Limb (tissue), 2 donors: ENCODE measurements around the gene AP4E1.
A peak's percentile ranks its signal among the peaks of the same experiment; 100 is the strongest.
"Not testable (repeated sequence)": the region's sequence is repeated elsewhere in the genome, so short reads cannot be mapped to it uniquely, and the experiment has no call there.

Experiments
- DNase-seq, 2 donors: peaks; one replicate each; pipeline ENCODE4 v3.0.0-alpha.2; 2016; ENCODE audit errors: extremely low spot score in 2 of 2

The AP4E1 gene

DNA sequence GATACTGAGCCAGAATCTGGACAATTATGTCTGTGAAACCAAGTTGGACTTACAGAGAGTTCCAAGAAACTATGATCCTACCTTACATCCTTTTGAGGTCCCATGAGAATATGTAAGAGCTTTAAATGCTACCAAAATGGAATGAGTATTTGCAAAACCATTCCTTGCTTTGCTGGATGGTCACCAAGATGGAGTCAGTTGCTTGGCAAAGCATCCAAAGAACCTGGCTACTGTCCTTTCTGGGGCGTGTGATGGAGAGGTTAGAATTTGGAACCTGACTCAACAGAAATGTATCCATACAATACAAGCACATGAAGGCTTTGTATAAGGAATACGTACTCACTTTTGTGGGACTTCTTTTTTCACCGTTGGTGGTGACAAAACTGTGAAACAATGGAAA, 36.2 kb downstream of the AP4E1 start:
- DNase-seq: no peak

- DNase-seq: no peak
These were observed 37.2 kb downstream of the AP4E1 start for GRCh38 chr15:50945725-50946124.

DNA sequence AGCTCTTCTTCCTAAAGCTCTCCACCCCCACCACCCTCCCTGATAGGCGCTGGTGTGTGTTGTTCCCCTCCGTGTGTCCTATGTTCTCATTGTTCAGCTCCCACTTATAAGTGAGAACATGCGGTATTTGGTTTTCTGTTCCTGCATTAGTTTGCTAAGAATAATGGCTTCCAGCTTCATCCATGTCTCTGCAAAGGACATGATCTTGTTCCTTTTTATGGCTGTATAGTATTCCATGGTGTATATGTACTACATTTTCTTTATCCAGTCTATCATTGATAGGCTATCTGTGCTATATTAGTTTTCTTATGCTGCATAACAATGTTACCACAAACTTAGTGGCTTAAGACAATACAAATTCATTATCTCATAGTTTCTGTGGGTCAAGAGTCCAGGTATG, 42.3 kb downstream of the AP4E1 start:
- not testable (repeated sequence) for DNase-seq

DNA sequence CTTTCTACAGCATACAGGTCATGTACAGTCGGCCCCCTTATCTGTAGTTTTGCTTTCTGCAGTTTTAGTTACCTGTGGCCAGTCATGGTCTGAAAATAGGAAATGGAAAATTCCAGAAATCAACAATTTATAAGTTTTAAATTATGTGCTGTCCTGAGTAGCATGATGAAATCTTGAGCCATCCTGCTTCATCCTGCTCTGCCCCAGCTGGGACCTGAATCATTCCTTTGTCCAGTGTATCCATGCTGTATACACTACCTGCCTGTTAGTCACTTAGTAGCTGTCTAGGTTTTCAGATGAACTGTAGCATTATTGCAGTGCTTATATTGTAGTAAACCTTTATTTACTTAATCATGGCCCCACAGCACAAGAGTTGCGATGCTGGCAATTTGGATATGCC, 44.8 kb downstream of the AP4E1 start:
- no peak for DNase-seq

DNA sequence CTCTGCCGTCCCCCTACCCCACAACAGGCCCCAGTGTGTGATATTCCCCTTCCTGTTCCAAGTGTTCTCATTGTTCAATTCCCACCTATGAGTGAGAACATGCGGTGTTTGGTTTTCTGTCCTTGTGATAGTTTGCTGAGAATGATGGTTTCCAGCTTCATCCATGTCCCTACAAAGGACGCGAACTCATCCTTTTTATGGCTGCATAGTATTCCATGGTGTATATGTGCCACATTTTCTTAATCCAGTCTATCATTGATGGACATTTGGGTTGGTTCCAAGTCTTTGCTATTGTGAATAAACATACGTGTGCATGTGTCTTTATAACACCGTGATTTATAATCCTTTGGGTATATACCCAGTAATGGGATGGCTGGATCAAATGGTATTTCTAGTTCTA, 46.4 kb downstream of the AP4E1 start:
- DNase-seq: not testable (repeated sequence)

- DNase-seq: no peak
These were observed 51.2 kb downstream of the AP4E1 start for GRCh38 chr15:50959717-50960116.

GRCh38 chr15:50964075-50964474, 55.6 kb downstream of the AP4E1 start:
- DNase-seq: no peak

DNA sequence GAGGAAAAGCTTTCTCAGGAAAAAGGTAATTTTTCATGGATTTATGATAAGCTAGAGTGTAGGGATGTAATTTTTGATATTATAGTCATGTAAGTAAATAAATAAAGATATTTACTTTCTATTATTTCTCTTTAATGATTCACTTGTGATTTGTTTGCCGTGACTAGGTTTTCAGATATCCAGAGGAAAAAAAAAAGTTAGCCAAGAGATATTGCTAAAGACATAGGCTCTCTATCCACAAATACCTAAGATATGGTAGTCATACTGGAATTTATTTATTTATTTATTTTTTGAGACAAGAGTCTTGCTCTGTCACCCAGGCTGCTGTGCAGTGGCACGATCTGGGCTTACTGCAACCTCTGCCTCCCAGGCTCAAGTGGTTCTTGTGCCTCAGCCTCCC, 59.9 kb downstream of the AP4E1 start:
- no peak for DNase-seq

- DNase-seq: no peak
These were observed 62.0 kb downstream of the AP4E1 start for GRCh38 chr15:50970524-50970923.

GRCh38 chr15:50971115-50971514, 62.6 kb downstream of the AP4E1 start:
- DNase-seq: no peak

DNA sequence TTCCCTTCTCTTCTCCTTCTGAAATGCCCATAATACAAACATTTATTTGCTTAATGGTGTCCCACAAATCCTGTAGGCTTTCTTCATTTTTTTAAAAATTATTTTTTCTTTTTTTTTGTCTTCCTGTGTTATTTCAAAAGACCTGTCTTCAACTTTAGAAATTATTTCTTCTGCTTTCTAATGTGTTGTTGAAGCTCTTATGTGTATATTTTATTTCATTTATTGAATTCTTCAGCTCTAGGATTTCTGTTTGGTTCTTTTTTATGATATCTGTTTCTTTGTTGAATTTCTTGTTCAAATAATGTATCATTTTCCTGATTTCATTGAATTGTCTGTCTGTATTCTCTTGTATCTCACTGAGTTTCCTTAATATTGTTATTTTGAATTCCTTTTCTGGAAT, 63.1 kb downstream of the AP4E1 start:
- no peak for DNase-seq

DNA sequence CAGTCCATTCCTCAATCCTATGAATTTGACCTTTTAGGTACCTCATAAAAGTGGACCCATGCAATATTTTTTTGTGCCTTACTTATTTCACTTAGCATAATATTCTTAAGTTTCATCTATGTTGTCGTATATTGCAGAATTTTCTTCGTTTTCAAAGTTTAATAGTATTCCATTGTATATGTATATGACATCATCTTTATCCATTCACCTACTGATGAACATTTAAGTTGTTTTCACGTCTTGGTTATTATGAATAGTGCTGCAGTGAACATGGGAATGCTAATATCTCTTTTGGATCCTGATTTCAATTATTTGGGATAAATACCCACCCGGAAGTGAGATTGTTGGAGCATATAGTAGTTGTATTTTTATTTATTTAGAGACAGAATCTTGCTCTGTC, 65.1 kb downstream of the AP4E1 start:
- DNase-seq: no peak

DNA sequence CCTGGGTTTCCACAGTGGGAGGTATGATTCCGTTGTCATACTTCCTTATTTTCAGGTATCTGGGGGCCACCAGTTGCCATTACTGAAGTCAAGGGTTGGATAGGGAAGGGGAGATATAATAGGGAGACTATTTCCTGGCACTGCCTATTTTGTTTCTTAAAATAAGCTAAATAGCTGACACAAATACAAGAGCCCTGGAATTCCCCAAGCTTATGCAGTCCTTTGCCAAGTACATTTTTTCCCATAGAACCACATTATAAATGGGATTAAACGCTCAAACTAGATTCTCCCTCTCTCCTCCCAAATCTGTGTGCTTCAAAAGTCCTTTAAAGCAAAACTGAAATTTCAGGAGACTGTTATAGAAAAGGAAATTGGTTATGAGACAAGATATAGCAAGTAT, 68.7 kb downstream of the AP4E1 start:
- DNase-seq: peak in 1 of 2 donors; percentile 13

DNA sequence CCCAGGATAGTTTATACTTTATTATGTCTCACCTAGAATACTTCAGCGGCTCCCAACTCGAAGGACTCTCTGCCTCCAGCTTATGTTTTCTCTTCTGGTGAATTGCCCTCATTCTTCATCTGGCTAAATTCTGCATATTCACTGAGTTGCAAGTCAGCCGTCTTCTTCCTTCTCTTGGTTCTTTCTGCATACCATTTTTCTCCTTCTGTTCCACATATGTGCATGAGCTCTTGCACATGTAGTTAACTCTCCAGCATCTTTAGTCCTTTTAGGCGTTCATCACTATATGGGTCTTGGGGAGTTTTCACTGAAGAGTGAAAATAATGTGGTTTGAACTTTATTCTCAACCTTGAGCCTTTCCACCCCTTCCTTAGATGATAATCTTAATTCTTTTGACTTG, 70.1 kb downstream of the AP4E1 start:
- DNase-seq: no peak

DNA sequence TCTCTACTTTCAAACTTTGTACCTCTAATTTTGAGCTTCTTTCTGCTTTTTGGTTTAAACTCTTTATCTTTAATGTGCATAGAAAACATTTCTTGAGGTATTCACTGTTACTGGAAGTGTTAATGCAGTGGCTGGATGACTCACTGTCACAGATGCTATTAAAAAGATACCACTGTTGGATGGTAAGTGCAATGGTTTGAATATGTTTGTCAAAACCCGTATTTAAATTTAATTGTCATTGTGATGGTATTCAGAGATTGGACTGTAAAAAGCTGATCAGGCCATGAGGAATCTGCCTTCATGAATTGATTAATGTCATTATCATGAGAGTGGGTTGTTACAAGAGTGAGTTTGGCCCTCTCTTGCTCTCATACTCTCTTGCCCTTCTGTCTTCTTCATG, 70.6 kb downstream of the AP4E1 start:
- DNase-seq: no peak

GRCh38 chr15:50993598-50993997, 85.1 kb downstream of the AP4E1 start:
- DNase-seq: no peak

DNA sequence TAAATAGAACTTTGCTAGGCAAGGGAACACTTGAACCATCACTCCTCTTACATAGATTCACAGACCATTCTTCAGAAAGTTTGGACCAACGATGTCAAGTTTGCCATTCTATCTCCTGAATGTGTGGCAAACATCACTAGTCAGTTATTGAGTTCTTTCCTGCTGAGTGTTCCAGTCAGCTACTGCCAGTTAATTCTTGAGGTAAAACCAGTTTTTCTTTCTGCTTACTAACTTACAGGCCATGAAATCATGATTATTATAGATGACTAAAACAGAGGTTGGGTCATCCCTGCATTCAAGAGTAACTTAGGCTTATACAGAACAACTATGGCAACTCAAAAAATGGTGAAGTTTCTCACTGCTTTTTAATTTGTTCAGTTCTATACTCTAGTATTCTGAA, 88.2 kb downstream of the AP4E1 start:
- no peak for DNase-seq

DNA sequence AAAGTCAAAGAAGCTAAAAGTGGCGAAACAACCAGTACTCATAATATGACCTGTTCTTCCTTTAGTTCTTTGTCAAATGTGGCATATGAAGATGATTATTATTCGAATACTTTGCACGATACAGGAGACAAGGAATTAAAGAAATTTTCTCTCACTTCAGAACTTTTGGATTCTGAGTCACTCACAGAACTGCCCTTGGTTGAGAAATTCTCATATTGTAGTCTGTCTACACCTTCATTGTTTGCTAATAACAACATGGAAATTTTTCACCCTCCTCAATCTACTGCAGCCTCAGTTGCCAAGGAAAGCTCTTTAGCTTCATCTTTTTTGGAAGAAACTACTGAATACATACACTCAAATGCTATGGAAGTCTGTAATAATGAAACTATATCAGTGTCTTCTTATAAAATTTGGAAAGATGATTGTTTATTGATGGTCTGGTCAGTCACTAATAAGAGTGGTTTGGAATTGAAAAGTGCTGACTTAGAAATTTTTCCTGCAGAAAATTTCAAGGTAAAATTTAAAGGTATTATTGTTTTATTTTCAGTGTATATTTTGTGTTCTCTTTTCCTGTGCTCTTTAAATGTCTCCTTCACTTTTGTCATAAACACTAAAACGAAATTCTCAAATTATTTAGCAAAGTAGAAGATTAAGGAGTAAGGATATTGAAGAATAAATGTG, 89.0 kb downstream of the AP4E1 start:
- DNase-seq: no peak

GRCh38 chr15:51004103-51004551, 95.6 kb downstream of the AP4E1 start:
- no peak for DNase-seq

GRCh38 chr15:51006336-51006985, 98.0 kb downstream of the AP4E1 start:
- no peak for DNase-seq

DNA sequence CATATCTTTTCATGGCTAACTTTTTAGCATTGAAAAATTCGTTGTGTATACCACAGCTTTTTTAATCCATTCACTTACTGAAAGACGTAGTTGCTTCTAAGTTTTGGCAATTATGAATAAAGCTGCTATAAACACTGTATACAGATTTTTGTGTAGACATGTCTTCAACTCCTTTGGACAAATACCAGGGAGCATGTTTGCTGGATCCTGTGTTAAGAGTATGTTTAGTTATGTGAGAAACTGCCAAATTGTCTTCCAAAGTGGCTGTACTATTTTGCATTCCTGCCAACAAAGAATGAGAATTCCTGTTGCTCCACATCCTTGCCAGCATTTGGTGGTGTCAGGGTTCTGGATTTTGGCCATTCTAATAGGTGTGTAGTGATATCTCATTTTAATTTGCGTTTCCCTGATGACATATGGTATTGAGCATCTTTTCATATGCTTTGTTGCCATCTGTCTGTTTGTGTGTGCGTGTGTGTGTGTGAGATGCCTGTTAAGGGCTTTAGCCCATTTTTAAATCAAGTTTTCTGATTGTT, 98.7 kb downstream of the AP4E1 start:
- DNase-seq: no peak

GRCh38 chr15:51011212-51011611, 102.7 kb downstream of the AP4E1 start:
- no peak for DNase-seq

- no peak for DNase-seq
These were observed 108.1 kb downstream of the AP4E1 start for GRCh38 chr15:51016615-51017014.
